ENCODE data around the gene JADE2.

The JADE2 gene

DNA sequence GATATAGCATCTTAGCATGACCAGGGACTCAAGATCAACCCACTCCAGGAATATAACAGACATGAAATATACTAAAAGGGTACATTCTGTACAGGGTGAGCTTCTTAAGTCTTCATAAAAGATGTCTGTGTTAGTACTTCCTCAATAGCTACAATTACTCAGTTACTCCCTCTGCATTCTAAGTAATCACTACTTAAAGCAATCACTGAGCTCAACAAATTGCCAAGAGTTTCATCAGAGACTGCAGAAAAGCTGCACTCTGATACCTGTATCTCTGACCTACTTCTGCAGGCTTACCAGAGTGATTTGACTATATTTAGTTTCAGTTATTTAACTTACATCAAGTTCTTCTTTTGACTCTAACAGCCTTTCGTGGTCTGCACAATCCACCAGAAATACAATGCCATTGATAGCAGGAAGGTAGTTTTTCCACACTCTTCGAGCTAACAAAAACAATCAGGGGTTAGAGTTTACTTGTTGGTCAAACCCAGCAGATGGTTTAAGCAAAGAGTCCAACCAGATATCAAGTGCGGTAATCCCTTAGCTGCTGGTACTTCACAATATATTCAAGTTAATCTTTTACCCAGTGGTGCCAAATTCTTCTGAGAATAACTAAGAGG lies 83.9 kb downstream of the JADE2 start:
- no peak for ATAC-seq
- TF ChIP-seq, protein P1, sequence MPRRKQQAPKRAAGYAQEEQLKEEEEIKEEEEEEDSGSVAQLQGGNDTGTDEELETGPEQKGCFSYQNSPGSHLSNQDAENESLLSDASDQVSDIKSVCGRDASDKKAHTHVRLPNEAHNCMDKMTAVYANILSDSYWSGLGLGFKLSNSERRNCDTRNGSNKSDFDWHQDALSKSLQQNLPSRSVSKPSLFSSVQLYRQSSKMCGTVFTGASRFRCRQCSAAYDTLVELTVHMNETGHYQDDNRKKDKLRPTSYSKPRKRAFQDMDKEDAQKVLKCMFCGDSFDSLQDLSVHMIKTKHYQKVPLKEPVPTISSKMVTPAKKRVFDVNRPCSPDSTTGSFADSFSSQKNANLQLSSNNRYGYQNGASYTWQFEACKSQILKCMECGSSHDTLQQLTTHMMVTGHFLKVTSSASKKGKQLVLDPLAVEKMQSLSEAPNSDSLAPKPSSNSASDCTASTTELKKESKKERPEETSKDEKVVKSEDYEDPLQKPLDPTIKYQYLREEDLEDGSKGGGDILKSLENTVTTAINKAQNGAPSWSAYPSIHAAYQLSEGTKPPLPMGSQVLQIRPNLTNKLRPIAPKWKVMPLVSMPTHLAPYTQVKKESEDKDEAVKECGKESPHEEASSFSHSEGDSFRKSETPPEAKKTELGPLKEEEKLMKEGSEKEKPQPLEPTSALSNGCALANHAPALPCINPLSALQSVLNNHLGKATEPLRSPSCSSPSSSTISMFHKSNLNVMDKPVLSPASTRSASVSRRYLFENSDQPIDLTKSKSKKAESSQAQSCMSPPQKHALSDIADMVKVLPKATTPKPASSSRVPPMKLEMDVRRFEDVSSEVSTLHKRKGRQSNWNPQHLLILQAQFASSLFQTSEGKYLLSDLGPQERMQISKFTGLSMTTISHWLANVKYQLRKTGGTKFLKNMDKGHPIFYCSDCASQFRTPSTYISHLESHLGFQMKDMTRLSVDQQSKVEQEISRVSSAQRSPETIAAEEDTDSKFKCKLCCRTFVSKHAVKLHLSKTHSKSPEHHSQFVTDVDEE (CRISPR knock-in tag; IDR thresholded peaks at IDR 0.05), result no peak
- no peak for TF ChIP-seq ZNF8 (CRISPR knock-in tag; IDR thresholded peaks at IDR 0.05)
- TF ChIP-seq TOX (CRISPR knock-in tag; IDR thresholded peaks at IDR 0.05; ENCODE audit: borderline replicate concordance), result no peak
- no peak for TF ChIP-seq ESRRG (CRISPR knock-in tag; IDR thresholded peaks at IDR 0.05)
- no peak for TF ChIP-seq CSDC2 (CRISPR knock-in tag; IDR thresholded peaks at IDR 0.05)
- no peak for TF ChIP-seq ZFP30 (CRISPR knock-in tag; IDR thresholded peaks at IDR 0.05)
- no peak for TF ChIP-seq GLIS3 (CRISPR knock-in tag; IDR thresholded peaks at IDR 0.05)
- no peak for TF ChIP-seq ZC3H10 (CRISPR knock-in tag; IDR thresholded peaks at IDR 0.05)

DNA sequence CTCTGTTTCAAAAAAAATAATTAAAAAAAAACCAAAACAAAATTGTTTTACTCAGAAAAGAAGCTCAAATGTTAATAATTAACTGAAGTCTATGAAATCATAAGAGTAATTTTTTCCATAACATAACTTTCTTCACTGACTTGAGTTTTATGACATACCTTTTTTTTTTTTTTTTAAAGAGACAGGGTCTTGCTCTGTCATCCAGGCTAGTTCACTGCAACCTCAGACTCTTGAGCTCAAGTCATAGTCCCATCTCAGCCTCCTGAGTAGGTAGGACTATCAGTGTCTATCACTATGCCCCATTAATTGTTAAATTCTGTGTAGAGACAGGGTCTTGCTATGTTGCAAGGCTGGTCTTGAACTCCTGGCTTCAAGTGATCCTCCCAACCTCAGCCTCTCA lies 85.3 kb downstream of the JADE2 start:
- TF ChIP-seq, protein P2, sequence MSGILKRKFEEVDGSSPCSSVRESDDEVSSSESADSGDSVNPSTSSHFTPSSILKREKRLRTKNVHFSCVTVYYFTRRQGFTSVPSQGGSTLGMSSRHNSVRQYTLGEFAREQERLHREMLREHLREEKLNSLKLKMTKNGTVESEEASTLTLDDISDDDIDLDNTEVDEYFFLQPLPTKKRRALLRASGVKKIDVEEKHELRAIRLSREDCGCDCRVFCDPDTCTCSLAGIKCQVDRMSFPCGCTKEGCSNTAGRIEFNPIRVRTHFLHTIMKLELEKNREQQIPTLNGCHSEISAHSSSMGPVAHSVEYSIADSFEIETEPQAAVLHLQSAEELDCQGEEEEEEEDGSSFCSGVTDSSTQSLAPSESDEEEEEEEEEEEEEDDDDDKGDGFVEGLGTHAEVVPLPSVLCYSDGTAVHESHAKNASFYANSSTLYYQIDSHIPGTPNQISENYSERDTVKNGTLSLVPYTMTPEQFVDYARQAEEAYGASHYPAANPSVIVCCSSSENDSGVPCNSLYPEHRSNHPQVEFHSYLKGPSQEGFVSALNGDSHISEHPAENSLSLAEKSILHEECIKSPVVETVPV (CRISPR knock-in tag; IDR thresholded peaks at IDR 0.05), result no peak
- no peak for TF ChIP-seq ZNF8 (CRISPR knock-in tag; IDR thresholded peaks at IDR 0.05)
- no peak for ATAC-seq

DNA sequence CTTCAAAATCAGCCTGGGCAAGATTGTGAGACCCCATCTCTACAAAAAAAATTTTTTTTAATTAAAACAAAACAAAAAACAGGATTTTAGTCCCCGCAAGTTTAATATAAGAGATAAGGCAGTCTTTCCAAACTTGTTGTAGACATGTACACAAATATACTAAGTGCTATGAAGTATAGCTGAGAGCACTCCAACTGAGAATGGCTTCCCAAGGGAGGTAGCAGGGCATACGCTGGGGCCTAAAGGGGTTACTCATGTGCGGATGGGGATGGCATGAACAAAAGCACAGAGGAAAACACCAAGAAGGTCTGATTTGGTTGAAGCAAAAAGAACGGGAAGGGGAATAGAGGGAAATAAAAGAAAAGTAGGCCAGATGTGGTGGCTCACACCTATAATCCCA lies 86.0 kb downstream of the JADE2 start:
- TF ChIP-seq RARB (CRISPR knock-in tag; IDR thresholded peaks at IDR 0.05), result no peak
- no peak for TF ChIP-seq OSR1 (CRISPR knock-in tag; IDR thresholded peaks at IDR 0.05)
- TF ChIP-seq, protein P3, sequence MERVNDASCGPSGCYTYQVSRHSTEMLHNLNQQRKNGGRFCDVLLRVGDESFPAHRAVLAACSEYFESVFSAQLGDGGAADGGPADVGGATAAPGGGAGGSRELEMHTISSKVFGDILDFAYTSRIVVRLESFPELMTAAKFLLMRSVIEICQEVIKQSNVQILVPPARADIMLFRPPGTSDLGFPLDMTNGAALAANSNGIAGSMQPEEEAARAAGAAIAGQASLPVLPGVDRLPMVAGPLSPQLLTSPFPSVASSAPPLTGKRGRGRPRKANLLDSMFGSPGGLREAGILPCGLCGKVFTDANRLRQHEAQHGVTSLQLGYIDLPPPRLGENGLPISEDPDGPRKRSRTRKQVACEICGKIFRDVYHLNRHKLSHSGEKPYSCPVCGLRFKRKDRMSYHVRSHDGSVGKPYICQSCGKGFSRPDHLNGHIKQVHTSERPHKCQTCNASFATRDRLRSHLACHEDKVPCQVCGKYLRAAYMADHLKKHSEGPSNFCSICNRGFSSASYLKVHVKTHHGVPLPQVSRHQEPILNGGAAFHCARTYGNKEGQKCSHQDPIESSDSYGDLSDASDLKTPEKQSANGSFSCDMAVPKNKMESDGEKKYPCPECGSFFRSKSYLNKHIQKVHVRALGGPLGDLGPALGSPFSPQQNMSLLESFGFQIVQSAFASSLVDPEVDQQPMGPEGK (CRISPR knock-in tag; IDR thresholded peaks at IDR 0.05; ENCODE audit: borderline replicate concordance), result no peak
- TF ChIP-seq, protein P1 (CRISPR knock-in tag; IDR thresholded peaks at IDR 0.05), result no peak
- no peak for TF ChIP-seq ZNF565 (CRISPR knock-in tag; conservative IDR thresholded peaks at IDR 0.05; ENCODE audit: low read depth)
- TF ChIP-seq TOX (CRISPR knock-in tag; IDR thresholded peaks at IDR 0.05; ENCODE audit: borderline replicate concordance), result no peak
- no peak for TF ChIP-seq ZFP30 (CRISPR knock-in tag; IDR thresholded peaks at IDR 0.05)
- TF ChIP-seq ESRRG (CRISPR knock-in tag; IDR thresholded peaks at IDR 0.05), result no peak
- TF ChIP-seq ISL1 (CRISPR knock-in tag; IDR thresholded peaks at IDR 0.05), result no peak
- TF ChIP-seq, protein P4, sequence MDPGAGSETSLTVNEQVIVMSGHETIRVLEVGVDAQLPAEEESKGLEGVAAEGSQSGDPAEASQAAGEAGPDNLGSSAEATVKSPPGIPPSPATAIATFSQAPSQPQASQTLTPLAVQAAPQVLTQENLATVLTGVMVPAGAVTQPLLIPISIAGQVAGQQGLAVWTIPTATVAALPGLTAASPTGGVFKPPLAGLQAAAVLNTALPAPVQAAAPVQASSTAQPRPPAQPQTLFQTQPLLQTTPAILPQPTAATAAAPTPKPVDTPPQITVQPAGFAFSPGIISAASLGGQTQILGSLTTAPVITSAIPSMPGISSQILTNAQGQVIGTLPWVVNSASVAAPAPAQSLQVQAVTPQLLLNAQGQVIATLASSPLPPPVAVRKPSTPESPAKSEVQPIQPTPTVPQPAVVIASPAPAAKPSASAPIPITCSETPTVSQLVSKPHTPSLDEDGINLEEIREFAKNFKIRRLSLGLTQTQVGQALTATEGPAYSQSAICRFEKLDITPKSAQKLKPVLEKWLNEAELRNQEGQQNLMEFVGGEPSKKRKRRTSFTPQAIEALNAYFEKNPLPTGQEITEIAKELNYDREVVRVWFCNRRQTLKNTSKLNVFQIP (CRISPR knock-in tag; IDR thresholded peaks at IDR 0.05; ENCODE audit: borderline replicate concordance, low read depth), result no peak
- TF ChIP-seq CSDC2 (CRISPR knock-in tag; IDR thresholded peaks at IDR 0.05), result no peak
- no peak for TF ChIP-seq SNAI2 (CRISPR knock-in tag; IDR thresholded peaks at IDR 0.05)
- TF ChIP-seq, protein P2 (CRISPR knock-in tag; IDR thresholded peaks at IDR 0.05), result no peak
- TF ChIP-seq ZNF70 (CRISPR knock-in tag; IDR thresholded peaks at IDR 0.05), result no peak
- TF ChIP-seq GLIS3 (CRISPR knock-in tag; IDR thresholded peaks at IDR 0.05), result no peak
- no peak for TF ChIP-seq PPARA (CRISPR knock-in tag; IDR thresholded peaks at IDR 0.05; ENCODE audit: borderline replicate concordance)
- TF ChIP-seq ZC3H10 (CRISPR knock-in tag; IDR thresholded peaks at IDR 0.05), result no peak
- TF ChIP-seq, protein P5, sequence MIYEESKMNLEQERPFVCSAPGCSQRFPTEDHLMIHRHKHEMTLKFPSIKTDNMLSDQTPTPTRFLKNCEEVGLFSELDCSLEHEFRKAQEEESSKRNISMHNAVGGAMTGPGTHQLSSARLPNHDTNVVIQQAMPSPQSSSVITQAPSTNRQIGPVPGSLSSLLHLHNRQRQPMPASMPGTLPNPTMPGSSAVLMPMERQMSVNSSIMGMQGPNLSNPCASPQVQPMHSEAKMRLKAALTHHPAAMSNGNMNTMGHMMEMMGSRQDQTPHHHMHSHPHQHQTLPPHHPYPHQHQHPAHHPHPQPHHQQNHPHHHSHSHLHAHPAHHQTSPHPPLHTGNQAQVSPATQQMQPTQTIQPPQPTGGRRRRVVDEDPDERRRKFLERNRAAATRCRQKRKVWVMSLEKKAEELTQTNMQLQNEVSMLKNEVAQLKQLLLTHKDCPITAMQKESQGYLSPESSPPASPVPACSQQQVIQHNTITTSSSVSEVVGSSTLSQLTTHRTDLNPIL (CRISPR knock-in tag; IDR thresholded peaks at IDR 0.05; ENCODE audit: low read depth), result no peak

More for the DNA sequence above, 86.0 kb downstream of the JADE2 start:
- ATAC-seq, result no peak

All from SK-N-SH treated with all-trans-retinoic acid at 6 μM for 48 hours (cell line).